Neural crest cell (in vitro differentiated cells): ENCODE data around the gene DERA. TPM values are rescaled to one million over a fixed set of nuclear protein-coding genes. Genes with fewer than 3 reads are reported as not detected.

Experiments used
- DNase-seq: peaks from one replicate; pipeline ENCODE4 v3.0.0; 2021; ENCODE audit warnings: low read depth, mixed read lengths, low spot score
- H3K27ac Mint-ChIP-seq: one replicate; pipeline ENCODE4 v1.8.0; 2021; ENCODE audit warnings: mild to moderate bottlenecking, mixed read lengths; ENCODE audit not compliant: unreplicated experiment
- H3K27me3 Mint-ChIP-seq: 2 replicates; pipeline ENCODE4 v1.8.0; 2021; ENCODE audit warnings: low read depth, mild to moderate bottlenecking, mixed read lengths
- H3K36me3 Mint-ChIP-seq: 2 replicates; pipeline ENCODE4 v1.8.0; 2021; ENCODE audit warnings: low read depth, mild to moderate bottlenecking, mixed read lengths
- H3K4me1 Mint-ChIP-seq: 2 replicates; pipeline ENCODE4 v1.8.0; 2021; ENCODE audit warnings: mixed read lengths
- H3K4me3 Mint-ChIP-seq: one replicate; pipeline ENCODE4 v1.8.0; 2021; ENCODE audit warnings: mild to moderate bottlenecking, mixed read lengths
- H3K9me3 Mint-ChIP-seq: 2 replicates; pipeline ENCODE4 v1.8.0; 2021; ENCODE audit warnings: mixed read lengths
- total RNA-seq: library from RNA; stranded (reverse); gene quantifications from 2 replicates; pipeline ENCODE4 v1.2.1, GENCODE V29; 2021
- TF ChIP-seq, protein P1 (sequence below): fragments of 200-600 bp; sonication (generic); conservative IDR thresholded peaks from 2 replicates; pipeline ENCODE4 v1.5.0; 2021; ENCODE audit warnings: antibody characterized with exemption, mild to moderate bottlenecking

The DERA gene
- total RNA-seq, 1 donor from 2014 or later = 34.1 TPM

- H3K27ac Mint-ChIP-seq = no peak overlapping the region
- no peaks in the 10 kb centered on the region for H3K27me3 Mint-ChIP-seq
- no peaks in the 10 kb centered on the region for H3K9me3 Mint-ChIP-seq
- TF ChIP-seq, protein P1, sequence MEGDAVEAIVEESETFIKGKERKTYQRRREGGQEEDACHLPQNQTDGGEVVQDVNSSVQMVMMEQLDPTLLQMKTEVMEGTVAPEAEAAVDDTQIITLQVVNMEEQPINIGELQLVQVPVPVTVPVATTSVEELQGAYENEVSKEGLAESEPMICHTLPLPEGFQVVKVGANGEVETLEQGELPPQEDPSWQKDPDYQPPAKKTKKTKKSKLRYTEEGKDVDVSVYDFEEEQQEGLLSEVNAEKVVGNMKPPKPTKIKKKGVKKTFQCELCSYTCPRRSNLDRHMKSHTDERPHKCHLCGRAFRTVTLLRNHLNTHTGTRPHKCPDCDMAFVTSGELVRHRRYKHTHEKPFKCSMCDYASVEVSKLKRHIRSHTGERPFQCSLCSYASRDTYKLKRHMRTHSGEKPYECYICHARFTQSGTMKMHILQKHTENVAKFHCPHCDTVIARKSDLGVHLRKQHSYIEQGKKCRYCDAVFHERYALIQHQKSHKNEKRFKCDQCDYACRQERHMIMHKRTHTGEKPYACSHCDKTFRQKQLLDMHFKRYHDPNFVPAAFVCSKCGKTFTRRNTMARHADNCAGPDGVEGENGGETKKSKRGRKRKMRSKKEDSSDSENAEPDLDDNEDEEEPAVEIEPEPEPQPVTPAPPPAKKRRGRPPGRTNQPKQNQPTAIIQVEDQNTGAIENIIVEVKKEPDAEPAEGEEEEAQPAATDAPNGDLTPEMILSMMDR = no peak
- no peak for DNase-seq
- no peaks in the 10 kb centered on the region for H3K4me1 Mint-ChIP-seq
- no peaks in the 10 kb centered on the region for H3K36me3 Mint-ChIP-seq
- no peak overlapping the region for H3K4me3 Mint-ChIP-seq
Observed at GRCh38 chr12:16063726-16064125, 152.6 kb downstream of the DERA start.

- H3K36me3 Mint-ChIP-seq = no peaks in the 10 kb centered on the region
- no peak for DNase-seq
- H3K9me3 Mint-ChIP-seq = no peaks in the 10 kb centered on the region
- TF ChIP-seq, protein P1 = no peak
- H3K27ac Mint-ChIP-seq = no peak overlapping the region
- no peaks in the 10 kb centered on the region for H3K4me1 Mint-ChIP-seq
- H3K4me3 Mint-ChIP-seq = no peak overlapping the region
- H3K27me3 Mint-ChIP-seq = no peaks in the 10 kb centered on the region
Observed at GRCh38 chr12:16070113-16070512, 159.0 kb downstream of the DERA start.

DNA sequence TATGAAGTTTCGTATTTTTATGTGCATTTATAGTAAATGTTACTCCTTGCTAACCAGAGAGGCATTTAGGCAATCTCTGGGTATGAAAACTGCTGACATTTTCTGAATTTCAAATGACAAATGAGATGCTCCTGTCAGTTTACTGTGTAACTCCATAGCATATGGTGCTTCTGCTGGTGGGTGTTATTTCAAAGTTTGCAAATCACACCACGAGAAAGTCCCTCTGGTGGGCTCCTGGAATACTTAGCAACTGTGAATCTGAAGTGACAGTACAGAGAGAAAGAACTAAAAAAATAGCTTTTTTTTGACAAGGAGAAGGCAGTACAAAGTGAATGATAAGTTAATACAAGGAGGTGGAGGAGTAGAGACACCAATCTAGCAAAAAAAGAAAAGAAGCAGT lies 161.5 kb downstream of the DERA start:
- H3K9me3 Mint-ChIP-seq = no peaks in the 10 kb centered on the region
- no peak for DNase-seq
- H3K27ac Mint-ChIP-seq = no peak overlapping the region
- H3K4me1 Mint-ChIP-seq = no peaks in the 10 kb centered on the region
- no peaks in the 10 kb centered on the region for H3K27me3 Mint-ChIP-seq
- TF ChIP-seq, protein P1 = no peak
- H3K4me3 Mint-ChIP-seq = no peak overlapping the region
- H3K36me3 Mint-ChIP-seq = no peaks in the 10 kb centered on the region

DNA sequence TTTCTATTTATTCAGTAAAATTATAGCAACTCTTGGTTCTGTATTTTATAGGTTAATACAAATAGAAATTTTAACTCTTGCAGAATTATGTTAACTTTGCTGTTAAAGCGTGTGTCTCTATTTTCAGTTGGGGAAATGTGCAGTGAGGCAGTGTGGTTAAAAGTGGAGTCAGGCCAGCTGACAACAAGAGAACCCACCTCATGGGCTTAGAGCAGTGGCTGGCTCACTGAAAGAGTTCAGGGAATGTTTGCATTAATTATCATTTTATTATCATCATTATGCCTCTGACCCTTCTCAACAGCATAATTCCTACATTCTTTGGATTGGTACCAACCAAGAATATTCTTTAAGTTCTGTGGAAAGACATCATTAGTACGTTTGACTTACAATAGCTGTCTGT lies 163.8 kb downstream of the DERA start:
- no peak overlapping the region for H3K27ac Mint-ChIP-seq
- H3K27me3 Mint-ChIP-seq = no peaks in the 10 kb centered on the region
- no peak for DNase-seq
- H3K36me3 Mint-ChIP-seq = no peaks in the 10 kb centered on the region
- H3K9me3 Mint-ChIP-seq = no peaks in the 10 kb centered on the region
- no peaks in the 10 kb centered on the region for H3K4me1 Mint-ChIP-seq
- no peak overlapping the region for H3K4me3 Mint-ChIP-seq
- TF ChIP-seq, protein P1 = no peak

DNA sequence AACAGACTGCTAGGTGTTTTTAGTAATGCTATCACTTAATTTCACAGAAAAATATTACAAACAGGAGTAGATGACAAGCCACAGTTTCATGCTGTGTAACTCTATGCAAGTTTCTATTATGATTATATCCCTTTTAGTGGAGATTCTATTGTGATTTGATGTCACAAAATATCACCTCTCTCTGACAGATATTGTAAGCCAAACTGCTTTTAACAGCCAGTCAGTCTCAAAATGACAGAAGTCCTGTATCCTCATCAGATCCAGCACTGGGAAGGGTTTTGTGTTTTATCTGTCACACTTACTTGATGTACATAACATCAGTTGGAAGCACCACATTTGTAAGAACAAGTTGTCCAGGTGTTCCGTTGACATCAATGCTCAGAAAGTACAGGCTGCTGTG lies 164.8 kb downstream of the DERA start:
- no peak for DNase-seq
- H3K4me1 Mint-ChIP-seq = no peaks in the 10 kb centered on the region
- TF ChIP-seq, protein P1 = no peak
- no peak overlapping the region for H3K4me3 Mint-ChIP-seq
- no peaks in the 10 kb centered on the region for H3K9me3 Mint-ChIP-seq
- H3K27ac Mint-ChIP-seq = no peak overlapping the region
- H3K27me3 Mint-ChIP-seq = no peaks in the 10 kb centered on the region
- no peaks in the 10 kb centered on the region for H3K36me3 Mint-ChIP-seq

DNA sequence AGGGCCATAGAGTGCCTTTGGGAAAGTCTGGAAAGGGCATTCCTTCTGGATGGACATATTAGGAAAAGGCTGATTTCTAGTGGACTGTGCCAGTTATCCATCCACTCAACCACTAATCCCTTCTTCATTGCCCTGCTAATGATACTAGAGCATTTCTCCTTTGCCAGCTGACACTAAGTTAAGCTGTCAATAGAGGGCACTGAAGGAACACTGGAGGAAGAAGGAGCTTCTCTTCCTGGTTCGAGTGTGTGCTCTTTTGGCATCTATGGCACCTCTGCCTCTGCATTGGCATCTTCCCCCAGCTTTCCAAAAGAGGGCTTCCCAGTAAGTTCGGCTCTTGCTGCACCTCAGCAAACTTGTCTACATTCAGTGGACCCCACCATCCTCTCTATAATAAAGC lies 165.4 kb downstream of the DERA start:
- no peak for DNase-seq
- Mint-ChIP-seq H3K27ac (no peak overlapping the region), H3K36me3 (no peaks in the 10 kb centered on the region), H3K9me3 (no peaks in the 10 kb centered on the region), H3K4me1 (no peaks in the 10 kb centered on the region), H3K27me3 (no peaks in the 10 kb centered on the region), H3K4me3 (no peak overlapping the region)
- TF ChIP-seq, protein P1 = peak; percentile 54
